Stomach (tissue), 9 donors: ENCODE measurements around the gene LRSAM1. TPM values are rescaled to one million over a fixed set of nuclear protein-coding genes. Genes with fewer than 3 reads are reported as not detected.

Experiments
- DNase-seq, 2 donors: peaks; one replicate each; pipeline versions ENCODE4 v3.0.0 to v3.0.0-alpha.2; 2013 to 2019
- H3K27ac ChIP-seq, 5 donors: fragments of 200-600 bp in 4 of 5; sonication (generic) in 4 of 5; one replicate each; pipeline ENCODE4 v1.5.1; 2013 to 2019; ENCODE audit warnings: mild to moderate bottlenecking in 1 of 5, moderate library complexity in 1 of 5
- H3K27me3 ChIP-seq, 3 donors: fragments of 200-600 bp; sonication (generic); one replicate each; pipeline ENCODE4 v1.5.1; 2017 to 2019; ENCODE audit warnings: mixed run types in 1 of 3
- H3K36me3 ChIP-seq, 4 donors: fragments of 200-600 bp; sonication (generic); 1 replicate in 3 of 4; 2 replicates in 1 of 4; pipeline ENCODE4 v1.5.1; 2016 to 2019
- H3K4me1 ChIP-seq, 4 donors: fragments of 200-600 bp; sonication (generic); one replicate each; pipeline ENCODE4 v1.5.1; 2016 to 2019
- H3K4me3 ChIP-seq, 4 donors: fragments of 200-600 bp; sonication (generic) in 3 of 4; one replicate each; pipeline ENCODE4 v1.5.1; 2016 to 2019; ENCODE audit warnings: mild to moderate bottlenecking in 1 of 4
- H3K9me3 ChIP-seq, 4 donors: fragments of 200-600 bp; sonication (generic); one replicate each; pipeline ENCODE4 v1.5.1; 2016 to 2019
- CTCF ChIP-seq, 7 experiments: fragments of 450-650 bp in 4 of 7; fragments of 200-600 bp in 3 of 7; sonication (generic) in 3 of 7; IDR thresholded peaks; one replicate each; pipeline ENCODE4 v1.5.1; 2016 to 2019; ENCODE audit warnings: antibody characterized with exemption in 7 of 7, control low read depth in 2 of 7, mild to moderate bottlenecking in 1 of 7
- EP300 ChIP-seq: sonication (generic); formaldehyde crosslinking; IDR thresholded peaks from one replicate; pipeline ENCODE4 v1.6.1; 2017; ENCODE audit warnings: antibody characterized with exemption
- POLR2A ChIP-seq, 4 donors: fragments of 450-650 bp; IDR thresholded peaks; one replicate each; pipeline ENCODE4 v1.6.1; 2016; ENCODE audit warnings: antibody characterized with exemption in 4 of 4, control low read depth in 2 of 4, mild to moderate bottlenecking in 1 of 4, moderate library complexity in 1 of 4
- POLR2AphosphoS5 ChIP-seq, 3 donors: sonication (generic); formaldehyde crosslinking; IDR thresholded peaks; one replicate each; pipeline ENCODE4 v1.6.1; 2016; ENCODE audit warnings: antibody characterized with exemption in 3 of 3
- WGBS, 5 donors: extraction: QIAGEN DNeasy Blood & Tissue Kit in 3 of 5; methylation state at CpG; one replicate each; pipeline versions ENCODE4 v1.1.5 to v1.1.7; 2013 to 2018; 5-methylcytosine and 5-hydroxymethylcytosine counted together
- intact Hi-C: fragments of 100-400 bp; cut with DNase I; formaldehyde crosslinking; loops from one replicate; pipeline ENCODE4 v1.15.1; 2023; ENCODE audit warnings: low total_unique reads
- polyA plus RNA-seq, 3 donors: library from polyadenylated mRNA; stranded (reverse); fragments of 200-250 nt; gene quantifications; one replicate each; pipeline ENCODE4 v1.2.3, GENCODE V29; 2013
- total RNA-seq, 5 donors: library from RNA; depleted of rRNA; stranded (reverse); fragments of >200 nt; gene quantifications; one replicate each; pipeline versions ENCODE4 v1.1.0 to v1.2.3, GENCODE V29; 2014 to 2016
- donor health status: healthy with polysubstance abuse.
- donor health status: Bipolar disorder and iron deficiency.
- donor health status: healthy.

Gene LRSAM1
- total and polyA plus RNA-seq, 8 donors, result 7.2 to 138 (median 14.0) TPM

DNA sequence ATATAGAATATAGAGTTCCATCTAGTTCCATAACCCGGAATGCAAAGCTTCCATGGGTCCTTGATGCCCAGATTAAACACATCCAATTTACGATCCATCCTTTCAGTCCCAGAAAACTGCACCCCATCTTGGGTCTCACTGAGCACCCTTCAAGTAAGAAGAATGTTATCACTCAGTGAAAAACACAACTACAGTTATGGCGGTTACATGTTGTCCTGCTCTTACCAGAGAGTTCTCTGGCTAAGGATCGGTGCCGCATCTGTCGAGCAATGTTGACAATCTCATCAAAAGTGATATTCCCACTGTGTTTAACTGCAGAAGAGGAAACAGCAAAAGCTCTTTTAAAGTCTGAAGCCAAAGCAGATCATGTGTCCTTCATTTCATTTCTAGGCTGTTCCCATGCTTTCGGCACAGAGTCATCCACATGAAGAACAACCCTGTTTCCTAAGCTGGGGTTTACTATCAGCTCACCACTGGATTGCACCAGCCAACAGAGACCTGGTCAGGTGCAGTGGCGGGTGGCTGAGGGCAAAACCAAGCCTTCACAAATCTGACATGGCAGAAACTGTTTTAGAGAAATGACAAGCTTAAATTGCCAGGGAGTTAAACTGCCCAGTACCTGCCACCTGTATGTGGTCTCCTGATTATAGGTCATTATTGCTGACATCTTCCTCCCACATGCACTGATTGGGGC, 3.1 kb upstream of the LRSAM1 start:
- H3K36me3 ChIP-seq, result peaks cover 59 to 67% (median 65%) of the 10 kb centered on the region in 4 donors
- H3K4me1 ChIP-seq, result peaks cover 35 to 56% (median 40%) of the 10 kb centered on the region in 4 donors
- intact Hi-C loops, result no loop called here
- no peaks in the 10 kb centered on the region for H3K27me3 ChIP-seq
- 84 to 93% (median 89%) methylated on average over 8 of the region's 8 CpGs for WGBS, 5 donors
- peak overlapping the region in 3 of 4 donors; percentile 69 to 91 (median 80) for H3K4me3 ChIP-seq
- H3K27ac ChIP-seq, result peak overlapping the region in 4 of 5 donors; percentile 93 to 97 (median 95)
- peaks cover 0 to 8% (median 0%) of the 10 kb centered on the region in 4 donors for H3K9me3 ChIP-seq
- TF ChIP-seq EP300, result no peak
- TF ChIP-seq CTCF (IDR thresholded peaks at IDR 0.05), result no peak
- TF ChIP-seq POLR2A (IDR thresholded peaks at IDR 0.05), result no peak
- TF ChIP-seq POLR2AphosphoS5 (IDR thresholded peaks at IDR 0.05), result no peak
- DNase-seq, result no peak

GRCh38 chr9:127449332-127449966, 1.9 kb upstream of the LRSAM1 start:
- DNase-seq, result peak in 1 of 2 donors; percentile 25
- H3K4me3 ChIP-seq, result peak overlapping the region; percentile 69 to 91 (median 82)
- H3K27me3 ChIP-seq, result no peaks in the 10 kb centered on the region
- intact Hi-C loops, result no loop called here
- peak overlapping the region in 4 of 5 donors; percentile 93 to 97 (median 95) for H3K27ac ChIP-seq
- H3K4me1 ChIP-seq, result peaks cover 35 to 57% (median 42%) of the 10 kb centered on the region in 4 donors
- 28 to 38% (median 34%) methylated on average over 5 of the region's 5 CpGs for WGBS, 5 donors
- peaks cover 53 to 60% (median 58%) of the 10 kb centered on the region in 4 donors for H3K36me3 ChIP-seq
- TF ChIP-seq EP300 (no peak), POLR2AphosphoS5 (IDR thresholded peaks at IDR 0.05) (no peak)
- H3K9me3 ChIP-seq, result peaks cover 0 to 6% (median 0%) of the 10 kb centered on the region in 4 donors

DNA sequence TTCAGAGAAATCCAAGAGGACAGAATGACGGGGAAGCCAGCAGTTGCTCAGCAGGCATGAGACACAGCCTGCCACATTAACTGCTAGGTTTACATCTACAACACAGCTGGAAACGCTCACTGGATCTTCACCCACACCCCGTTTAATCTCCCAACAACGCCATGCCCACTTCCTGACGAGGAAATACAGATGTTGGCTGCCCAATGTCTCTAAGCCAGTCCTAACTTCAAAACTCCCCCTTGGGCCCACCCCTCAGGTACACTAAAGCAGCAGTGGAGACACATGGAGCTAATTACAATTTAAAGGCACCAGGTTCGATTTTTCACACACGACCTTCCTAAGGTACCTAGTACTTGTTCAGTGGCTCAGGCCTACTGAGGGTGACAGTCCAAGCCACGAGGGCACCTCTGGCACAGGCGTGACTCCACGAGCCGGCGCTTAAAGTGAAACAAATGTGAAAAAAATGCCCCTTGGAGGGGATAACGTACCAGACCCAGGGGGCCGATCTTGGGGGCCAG, 1.0 kb upstream of the LRSAM1 start:
- Histone ChIP-seq H3K9me3 (no peaks in the 10 kb centered on the region), H3K4me1 (peaks cover 38 to 63% (median 49%) of the 10 kb centered on the region in 4 donors), H3K4me3 (peak overlapping the region; percentile 69 to 91 (median 82)), H3K27me3 (no peaks in the 10 kb centered on the region), H3K36me3 (peaks cover 44 to 58% (median 51%) of the 10 kb centered on the region in 4 donors), H3K27ac (peak overlapping the region; percentile 82 to 97 (median 93))
- 1 to 4% (median 2%) methylated on average over 8 to 14 of the region's 14 CpGs for WGBS, 5 donors
- peak; percentile 29 to 53 for DNase-seq
- TF ChIP-seq CTCF (IDR thresholded peaks at IDR 0.05) (no peak), POLR2AphosphoS5 (IDR thresholded peaks at IDR 0.05) (no peak), EP300 (no peak), POLR2A (IDR thresholded peaks at IDR 0.05) (no peak)
- intact Hi-C loops, result no loop called here

DNA sequence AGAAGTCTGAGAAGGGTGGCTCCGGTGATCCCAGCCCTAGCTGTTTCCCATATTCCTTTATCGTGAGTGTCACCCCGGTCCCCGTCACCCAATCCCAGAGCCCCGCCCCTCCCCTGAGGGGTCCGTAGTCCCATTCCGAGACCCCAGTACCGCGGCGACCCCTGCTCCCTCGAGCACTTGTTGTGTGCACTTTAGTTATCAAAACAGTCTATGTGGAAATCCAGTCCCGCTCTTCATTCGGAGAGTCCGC, 223 bp downstream of the LRSAM1 start:
- Histone ChIP-seq H3K36me3 (peaks cover 32 to 54% (median 42%) of the 10 kb centered on the region in 4 donors), H3K27me3 (no peaks in the 10 kb centered on the region), H3K27ac (peak overlapping the region; percentile 82 to 97 (median 93)), H3K4me3 (peak overlapping the region; percentile 69 to 91 (median 82)), H3K4me1 (peaks cover 39 to 61% (median 53%) of the 10 kb centered on the region in 4 donors), H3K9me3 (no peaks in the 10 kb centered on the region)
- intact Hi-C loops, result no loop called here
- 0 to 2% (median 0%) methylated on average over 12 to 14 of the region's 14 CpGs for WGBS, 5 donors
- no peak for DNase-seq
- TF ChIP-seq EP300, result no peak
- no peak for TF ChIP-seq CTCF (IDR thresholded peaks at IDR 0.05)
- TF ChIP-seq POLR2AphosphoS5 (IDR thresholded peaks at IDR 0.05), result no peak
- no peak for TF ChIP-seq POLR2A (IDR thresholded peaks at IDR 0.05)
